ENCODE measurements around the gene PRM1.
A peak's percentile ranks its signal among the peaks of the same experiment; 100 is the strongest.

PRM1 gene

DNA sequence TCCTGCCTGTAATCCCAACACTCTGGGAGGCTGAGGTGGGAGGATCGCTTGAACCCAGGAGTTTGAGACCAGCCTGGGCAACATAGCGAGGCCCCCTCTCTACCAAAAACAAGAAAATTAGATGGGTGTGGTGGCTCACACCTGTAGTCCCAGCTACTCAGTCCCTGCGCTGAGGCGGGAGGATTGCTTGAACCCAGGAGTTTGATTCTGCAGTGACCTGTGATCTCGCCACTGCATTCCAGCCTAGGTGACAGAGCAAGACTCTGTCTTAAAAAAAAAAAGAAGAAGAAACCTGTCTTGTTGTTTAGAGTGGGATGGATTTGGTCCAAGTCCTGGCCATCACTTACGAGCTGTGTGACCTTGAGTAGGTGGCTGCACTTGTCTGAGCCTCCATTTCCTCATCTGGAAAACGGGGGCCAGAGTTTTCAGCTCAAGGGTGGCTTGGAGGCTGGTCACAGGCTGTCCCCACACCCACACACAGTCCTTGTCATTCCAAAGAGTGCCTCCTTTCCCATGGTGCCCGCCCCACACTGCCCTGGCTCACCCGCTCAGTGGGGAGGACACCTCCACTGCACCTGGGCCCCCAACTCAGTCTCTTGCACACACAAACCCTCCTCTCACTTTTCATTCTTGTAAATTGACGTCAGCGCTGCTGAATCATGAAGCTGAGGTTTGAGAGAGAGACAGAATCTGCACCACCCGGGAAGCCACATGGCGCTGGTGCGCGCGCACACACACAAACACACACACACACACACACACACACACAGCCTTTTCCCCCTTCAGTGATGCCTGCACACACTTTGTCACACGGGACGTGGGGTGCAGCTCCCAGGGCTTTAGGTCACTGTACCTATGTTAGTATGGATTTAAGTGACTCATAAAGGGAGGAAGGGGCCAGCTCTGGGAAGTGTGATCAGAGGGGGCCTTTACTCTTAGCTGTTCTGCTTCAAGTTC lies 29.3 kb downstream of the PRM1 start:
- no peak for DNase-seq

DNA sequence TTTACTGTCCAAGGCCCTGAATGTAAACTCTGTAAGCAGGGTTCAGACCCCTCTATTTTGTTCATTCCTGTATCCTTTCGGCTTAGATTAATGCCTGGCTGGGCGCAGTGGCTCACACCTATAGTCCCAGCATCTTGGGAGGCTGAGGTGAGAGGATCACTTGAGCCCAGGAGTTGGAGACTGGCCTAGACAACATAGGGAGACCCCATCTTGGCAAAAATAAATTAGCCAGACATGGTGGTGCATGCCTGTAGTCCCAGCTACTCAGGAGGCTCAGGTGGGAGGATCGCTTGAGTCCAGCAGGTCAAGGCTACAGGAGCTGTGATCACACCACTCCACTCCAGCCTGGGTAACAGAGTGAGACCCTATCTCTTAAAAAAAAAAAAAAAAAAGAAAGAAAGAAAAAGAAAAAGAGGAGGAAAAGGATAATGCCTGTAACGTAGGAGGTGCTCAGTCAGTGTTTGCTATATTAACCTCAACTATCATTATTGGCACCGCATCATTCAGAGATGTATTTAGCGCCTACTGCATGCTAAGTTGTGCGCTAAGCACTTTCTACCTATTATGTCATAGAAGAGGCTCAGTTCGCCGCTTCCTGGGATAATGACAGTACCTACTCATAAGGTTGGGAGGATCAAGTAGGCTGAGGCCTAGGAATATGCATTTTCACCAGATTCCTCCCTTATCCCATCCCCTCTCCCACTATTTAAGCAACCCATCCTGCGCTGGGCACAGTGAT lies 30.2 kb downstream of the PRM1 start:
- no peak for DNase-seq

DNA sequence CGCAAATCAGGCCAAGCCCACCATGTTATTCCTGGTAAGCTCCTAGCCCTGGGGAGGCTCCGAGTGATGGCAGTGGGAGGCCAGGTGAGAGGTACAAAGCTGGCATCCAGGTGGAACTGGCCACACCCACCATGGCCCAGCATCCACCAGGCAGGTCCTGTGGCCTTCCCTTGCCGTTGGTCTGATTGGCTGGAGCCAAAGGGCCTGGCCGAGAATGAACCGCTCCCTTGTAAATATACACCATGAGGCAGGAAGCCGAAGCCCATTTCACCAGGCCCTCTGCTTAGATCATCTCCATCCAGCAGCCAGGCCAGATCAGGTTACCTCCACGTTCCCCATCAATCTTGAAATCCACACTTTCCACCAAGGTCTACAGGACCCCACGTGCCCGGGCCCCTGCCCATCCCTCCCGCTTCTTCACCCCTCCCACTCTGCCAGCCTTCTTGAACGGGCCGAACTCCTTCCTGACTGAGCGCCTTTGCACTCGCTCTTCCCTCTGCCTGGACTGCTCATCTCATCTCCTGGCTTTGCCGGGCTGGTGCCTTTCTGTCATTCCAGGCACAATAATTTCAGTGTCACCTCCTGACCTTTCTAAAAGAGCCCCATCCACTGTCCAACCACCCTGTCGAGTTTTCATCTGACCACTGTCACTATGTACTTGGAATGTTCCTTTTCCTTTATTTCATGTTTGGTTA lies 30.9 kb downstream of the PRM1 start:
- DNase-seq: no peak

DNA sequence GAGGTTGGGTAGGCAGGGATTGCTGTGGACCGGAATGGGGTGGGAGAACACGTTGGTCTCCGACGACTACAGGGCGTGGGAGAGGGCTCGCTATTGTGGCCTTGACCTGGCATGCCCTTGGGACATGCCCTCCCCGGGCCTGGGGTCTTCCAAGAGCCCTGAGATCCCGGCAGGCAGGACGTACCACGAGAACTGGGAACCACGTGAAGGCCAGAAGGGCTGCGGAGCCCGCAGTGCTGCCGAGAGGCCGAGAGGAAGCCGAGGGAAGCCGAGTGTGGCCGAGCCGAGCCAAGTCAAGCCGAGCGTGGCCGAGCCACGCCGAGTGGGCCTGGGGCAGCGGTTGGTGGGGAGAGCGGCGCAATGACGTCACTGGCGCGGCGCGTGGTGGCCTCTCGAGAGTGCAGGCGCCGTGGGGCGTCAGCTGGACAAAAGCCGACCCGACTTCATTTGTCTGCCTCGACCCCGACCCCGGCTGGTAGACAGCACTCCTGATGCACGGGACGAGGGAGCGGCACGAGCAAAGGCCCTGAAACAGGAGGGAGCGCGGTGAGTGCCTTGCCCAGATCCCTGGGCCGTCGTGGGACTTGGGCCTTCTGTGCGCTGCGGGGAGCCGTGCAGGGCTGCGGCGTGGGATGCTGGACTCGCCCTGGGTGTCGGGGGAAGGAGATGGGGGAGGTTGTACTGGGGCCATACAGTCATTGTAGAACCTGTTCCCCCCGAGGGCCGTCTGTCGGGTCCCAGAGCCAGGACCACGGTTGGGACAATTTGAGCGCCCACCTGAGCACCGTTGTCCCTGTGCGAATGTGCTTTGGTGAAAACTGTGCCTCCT lies 31.7 kb downstream of the PRM1 start:
- no peak for DNase-seq

DNA sequence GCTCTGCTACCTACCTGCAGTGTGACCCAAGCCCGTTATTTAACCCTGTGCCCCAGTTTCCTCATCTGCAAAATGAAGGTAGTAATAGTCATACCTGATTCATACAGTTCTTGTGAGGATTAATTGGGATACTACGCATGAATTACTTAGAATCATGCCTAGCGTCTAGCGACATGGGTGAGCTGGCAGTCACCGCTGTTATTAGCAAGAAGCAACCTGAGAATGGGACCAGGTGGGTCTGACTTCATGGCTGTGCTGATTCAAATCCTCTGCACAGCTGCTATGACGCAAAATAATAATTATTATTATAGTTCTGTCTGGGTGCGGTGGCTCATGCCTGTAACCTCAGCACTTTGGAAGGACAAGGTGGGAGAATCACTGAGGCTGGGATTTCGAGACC lies 33.0 kb downstream of the PRM1 start:
- DNase-seq: no peak

DNA sequence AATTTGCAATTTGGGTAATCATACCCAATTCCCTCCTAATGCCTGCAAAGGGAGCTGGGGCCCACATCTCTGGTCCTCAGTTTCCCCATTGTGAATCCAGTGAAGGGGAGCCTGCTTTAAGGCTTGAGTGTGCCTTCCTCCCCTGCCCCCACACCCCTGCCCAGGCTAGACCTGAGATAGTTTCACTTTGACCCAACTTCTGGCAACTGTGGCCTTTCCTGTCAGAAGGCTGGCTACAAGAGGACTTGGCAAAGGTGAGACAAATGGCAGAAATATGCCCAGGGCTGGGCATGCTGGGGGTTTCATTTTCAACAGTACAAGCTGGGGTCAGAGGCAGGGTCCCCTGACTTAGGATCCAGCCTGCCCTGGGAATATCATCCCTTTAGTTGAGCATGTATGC lies 35.1 kb downstream of the PRM1 start:
- DNase-seq: no peak

DNA sequence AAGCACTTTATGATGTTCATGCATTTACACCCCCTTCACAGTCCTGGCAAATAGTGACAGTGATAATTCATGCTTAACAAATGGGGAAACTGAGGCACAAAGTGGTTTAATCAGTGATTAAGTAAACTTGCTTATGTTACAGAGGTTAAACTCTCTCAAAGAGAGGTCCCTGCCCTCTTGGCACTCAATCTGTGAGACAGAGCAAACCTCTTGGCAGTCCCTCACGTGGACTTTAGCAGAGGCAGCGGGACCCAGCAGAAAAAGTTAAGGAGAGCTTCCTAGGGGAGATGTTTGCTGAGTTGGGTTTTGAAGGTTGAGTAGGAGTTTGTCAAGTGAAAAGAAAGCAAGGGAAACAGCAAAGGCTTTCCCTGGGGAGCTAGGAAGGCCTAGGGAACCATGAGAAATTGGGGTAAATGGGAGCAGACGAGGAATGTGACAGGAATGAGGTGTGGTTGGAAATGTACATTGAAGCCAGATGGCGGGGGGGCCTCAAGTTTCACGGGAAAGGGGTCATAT lies 35.9 kb downstream of the PRM1 start:
- no peak for DNase-seq

DNA sequence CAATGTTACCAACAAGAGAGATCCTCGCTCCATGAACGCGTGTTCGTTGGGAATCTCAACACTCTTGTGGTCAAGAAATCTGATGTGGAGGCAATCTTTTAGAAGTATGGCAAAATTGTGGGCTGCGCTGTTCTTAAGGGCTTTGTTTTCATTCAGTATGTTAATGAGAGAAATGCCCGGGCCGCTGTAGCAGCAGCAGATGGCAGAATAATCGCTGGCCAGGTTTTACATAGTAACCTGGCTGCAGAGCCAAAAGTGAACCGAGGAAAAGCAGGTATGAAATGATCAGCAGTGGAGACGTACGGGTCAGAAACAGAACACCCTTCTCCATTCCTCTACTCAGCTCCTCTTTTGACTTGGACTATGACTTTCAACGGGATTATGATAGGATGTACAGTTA lies 38.5 kb downstream of the PRM1 start:
- no peak for DNase-seq

DNA sequence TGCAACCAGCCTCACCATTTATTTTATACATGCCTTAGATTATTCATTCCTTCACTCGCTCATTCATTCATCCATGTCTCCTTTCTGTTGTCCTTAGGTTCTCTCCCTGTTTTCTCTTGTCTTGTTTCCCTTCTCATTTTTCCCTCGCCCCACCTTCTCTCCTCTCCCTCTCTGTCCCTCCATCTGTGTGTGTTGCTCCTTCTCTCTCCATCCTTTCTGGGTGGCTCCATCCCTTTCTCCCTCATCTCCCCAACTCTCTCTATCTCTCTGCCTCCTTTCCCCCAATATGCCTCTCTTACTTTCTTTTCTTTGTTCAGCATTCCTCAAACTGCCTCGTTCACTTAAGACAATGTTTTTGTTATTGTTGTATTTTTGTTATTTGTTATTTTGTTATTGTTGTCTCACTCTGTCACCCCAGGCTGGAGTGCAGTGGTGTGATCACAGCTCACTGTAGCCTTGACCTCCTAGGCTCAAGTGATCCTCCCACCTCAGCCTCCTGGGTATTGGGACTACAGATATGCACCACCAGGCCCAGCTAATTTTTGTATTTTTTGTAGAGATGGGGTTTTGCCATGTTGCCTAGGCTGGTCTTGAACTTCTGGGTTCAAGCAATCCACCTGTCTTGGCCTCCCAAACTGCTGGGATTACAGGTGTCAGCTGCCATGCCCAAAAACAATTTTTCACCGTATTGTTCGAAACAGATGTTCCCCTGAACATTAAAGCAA lies 39.5 kb downstream of the PRM1 start:
- no peak for DNase-seq

DNA sequence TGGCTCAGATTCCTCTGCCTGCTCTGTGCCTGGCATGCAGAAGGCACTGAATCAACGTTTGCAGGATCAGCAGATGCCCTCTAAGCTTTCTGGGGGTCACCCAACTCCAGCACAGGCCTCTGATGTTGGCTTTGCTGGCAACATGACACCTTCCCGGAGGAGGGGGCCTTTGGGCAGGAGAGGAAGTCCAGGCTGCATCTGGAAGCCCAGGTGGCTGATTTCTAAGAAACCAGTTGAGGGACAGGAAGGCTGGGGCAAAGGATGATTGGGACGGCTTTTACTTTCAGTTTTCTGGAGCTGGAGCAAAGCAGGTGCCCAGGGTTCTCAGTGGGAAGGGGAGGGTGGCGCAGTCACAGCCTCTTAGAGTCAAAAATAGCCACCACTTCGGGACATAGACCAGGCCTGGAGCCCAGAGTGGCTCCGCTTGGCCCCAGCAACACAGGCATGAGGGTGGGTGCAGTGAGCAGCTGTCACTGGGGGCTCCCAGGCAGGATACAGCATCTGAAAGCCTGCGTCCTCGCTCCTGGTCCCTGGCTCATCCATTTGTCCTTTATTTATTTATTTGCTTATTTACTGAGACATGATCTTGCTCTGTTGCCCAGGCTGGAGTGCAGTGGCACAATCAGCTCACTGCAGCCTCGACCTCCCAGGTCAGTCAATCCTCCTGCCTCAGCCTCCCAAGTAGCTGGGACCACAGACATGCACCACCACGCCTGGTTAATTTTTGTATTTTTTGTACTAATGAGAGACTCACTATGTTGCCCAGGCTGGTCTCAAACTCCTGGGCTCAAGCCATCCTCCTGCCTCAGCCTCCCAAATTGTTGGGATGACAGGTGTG lies 40.3 kb downstream of the PRM1 start:
- DNase-seq: no peak

DNA sequence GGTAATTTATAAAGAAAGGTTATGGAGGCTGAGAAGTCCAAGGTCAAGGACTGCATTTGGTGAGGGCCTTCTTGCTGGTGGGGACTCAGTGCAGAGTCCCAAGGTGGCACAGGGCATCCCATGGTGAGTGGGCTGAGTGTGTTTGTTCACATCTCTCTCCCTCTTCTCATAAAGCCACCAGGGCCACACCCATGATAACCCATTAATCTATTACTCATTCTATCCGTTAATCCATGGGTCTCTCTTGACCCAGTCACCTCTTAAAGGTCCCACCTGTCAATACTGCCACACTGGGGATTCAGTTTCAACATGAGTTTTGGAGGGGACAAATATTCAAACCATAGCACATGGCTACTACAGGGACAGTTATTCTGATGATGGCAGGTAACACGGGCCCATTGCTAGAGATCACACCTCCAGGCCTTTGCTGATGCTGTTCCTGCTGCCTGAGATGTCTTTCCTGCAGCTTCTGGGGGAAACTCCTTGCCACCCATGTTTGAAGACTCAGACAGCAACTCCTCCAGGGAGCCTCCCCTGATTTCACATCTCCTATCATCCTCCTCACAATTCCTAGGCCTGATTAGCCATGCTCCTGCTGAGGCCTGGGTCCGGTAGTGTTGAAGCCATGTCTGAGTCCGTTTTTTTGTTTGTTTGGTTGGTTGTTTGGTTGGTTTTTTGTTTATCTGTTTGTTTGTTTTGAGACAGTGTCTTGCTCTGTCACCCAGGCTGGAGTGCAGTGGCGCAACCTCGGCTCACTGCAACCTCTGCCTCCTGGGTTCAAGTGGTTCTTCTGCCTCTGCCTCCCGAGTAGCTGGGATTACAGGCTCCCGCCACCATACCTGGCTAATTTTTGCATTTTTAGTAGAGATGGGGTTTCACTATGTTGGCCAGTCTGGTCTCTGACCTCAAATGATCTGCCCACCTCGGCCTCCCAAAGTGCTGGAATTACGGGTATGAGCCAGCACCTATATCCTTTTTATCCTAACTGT lies 41.2 kb downstream of the PRM1 start:
- DNase-seq: no peak

DNA sequence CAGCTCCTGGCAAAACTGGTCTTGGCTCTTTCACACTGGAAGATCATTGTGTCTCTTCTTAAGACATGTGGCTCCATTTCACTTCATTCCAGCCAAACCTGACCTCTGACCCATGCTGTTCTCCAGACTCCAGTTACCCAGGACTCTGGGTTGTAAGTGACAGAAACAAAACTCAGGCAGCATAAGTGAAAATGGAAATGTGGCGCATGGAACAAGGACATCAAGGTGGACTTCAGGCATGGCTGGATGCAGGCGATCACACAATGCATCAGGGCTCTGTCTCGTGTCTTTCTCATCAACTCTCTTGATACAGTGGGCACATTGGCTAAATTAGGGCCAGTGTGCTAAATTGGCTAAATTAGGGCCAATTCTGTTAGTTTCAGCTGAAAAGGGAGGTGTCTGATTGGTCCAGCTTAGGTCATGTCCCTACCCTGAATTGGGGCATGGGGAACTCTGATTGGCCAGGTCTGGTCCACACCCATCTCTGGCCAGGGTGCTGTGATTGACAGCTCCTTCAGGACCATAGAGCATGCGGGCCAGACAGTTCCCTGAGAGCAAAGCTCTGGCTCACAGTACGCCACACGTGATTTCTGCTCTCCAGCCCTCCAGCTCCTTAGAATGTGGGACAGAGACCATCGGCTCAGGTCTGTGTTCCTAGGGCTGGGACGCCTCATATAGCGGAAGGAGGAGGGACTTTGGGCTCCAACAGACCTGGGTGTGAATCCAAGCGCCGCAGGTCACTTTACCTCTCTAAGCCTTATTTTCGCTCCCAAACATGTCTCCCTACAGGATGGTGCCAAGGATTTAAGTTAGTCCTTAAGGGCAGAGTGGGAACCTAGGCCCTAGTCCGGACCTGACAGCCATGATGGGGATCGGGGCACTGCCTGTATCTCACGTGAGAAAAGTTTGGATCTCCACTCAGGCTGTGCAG lies 42.6 kb downstream of the PRM1 start:
- DNase-seq: no peak

DNA sequence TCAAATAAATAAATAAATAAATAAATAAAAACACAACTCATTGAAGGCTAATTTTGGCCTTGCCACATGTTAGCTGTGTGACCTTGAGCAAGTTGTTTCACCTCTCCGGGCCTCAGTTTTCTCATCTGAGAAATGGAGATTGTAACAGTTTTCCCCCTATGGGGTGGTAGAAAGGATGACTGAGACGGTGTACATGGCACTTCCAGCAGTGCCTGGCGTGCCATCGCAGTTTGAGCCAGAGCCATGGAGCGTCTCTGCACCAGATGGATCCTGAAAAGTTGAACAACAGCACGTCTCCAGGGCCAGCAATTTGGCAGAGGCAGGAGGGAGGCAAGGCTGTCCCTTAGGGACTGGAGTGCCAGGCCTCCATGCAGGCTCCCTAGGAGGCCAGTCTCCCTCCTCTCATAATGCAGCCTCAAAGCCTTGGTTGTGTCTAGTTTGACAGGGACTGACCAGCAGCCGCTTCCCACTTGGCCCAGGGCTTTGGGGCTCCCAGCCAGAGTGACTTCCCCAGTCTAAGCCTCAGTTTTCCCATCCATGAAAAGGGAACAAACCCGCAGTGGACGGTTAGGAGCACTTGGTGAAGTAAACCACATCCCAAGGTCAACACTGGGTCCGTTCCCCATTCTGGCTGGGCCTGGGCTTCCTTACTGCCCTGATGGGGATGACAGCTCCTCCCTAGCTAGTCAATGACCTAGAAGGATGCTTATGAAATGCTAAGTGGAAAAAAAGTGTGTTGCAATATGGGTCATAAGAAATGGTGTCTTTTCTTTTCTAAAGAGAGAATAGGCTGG lies 44.5 kb downstream of the PRM1 start:
- peak; percentile 8 to 62 for DNase-seq

DNA sequence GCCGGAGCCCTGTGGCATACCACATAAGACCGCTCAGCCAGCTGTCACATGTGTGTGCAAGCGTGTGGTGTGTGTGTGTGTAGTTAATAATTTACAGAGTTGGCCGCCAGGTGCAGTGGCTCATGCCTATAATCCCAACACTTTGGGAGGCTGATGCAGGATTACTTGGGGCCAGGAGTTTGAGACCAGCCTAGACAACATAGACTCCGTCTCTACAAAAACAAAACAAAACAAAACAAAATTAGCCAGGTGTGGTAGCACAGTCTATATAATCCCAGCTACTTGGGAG lies 45.5 kb downstream of the PRM1 start:
- no peak for DNase-seq

DNA sequence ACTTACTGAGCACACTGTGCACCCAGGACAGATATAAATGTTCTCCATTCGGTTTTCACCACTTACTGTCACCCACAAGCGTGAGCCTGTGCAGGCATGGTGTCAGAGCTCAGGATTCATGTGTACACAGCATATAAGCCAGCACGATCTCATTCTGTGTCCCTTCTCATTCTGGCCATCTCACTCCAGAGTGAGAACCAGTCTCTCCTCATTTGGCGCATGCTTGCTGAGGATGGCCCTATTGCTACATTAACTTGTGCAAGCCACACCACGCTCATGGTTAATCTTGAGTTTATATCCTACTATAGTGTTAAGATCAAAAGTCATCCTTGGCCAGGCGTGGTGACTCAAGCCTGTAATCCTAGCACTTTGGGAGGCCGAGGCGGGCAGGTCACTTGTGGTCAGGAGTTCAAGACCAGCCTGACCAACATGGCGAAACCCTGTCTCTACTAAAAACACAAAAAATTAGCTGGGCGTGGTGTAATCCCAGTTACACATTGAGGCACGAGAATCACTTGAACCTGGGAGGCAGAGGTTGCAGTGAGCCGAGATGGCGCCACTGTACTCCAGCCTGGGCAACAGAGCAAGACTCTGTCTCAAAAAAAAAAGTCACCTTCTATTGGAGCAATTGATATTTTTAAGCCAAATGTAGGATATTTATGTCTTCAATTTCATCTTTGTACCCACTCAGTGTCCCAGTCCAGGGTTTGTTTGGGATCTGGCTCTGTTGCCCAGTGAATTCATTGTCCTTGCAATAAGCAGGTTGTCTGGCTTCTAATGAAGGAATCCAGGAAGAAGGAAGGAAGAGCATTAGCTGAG lies 46.0 kb downstream of the PRM1 start:
- no peak for DNase-seq

DNA sequence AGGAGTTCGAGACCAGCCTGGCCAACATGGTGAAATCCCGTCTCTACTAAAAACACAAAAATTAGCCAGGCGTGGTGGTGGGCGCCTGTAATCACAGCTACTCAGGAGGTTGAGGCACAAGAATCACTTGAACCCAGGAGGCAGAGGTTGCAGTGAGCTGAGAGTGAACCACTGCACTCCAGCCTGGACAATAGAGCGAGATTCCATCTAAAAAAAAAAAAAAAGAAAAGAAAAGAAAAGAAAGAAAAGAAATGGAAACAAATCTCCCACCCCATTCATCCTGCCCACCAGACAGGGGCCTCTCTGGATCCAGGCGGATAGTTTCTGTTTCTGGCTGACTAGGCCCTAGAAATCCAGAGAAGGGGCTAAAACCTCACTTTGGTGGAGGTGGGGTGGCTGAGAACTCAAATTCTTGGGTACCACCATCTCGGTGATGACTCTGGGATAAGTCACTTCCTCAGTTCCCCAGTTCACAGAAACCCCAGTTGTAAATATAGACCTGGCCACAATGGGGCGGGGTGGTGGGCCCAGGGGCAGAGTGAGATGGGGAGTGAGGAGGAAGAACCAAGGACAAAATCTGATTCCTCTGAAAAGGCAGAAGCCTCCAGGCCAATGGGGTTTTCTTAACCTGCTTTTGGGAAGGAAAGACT lies 47.3 kb downstream of the PRM1 start:
- DNase-seq: no peak
